Measurements from ENCODE around the gene MTFR2. TPM values are rescaled to one million over a fixed set of nuclear protein-coding genes. Genes with fewer than 3 reads are reported as not detected.
A peak's percentile ranks its signal among the peaks of the same experiment; 100 is the strongest.

The MTFR2 gene
- total and polyA plus RNA-seq, 2 of the 13 experiments (the other 11 are each of a cell fraction or from before 2014, with no cell fraction given), result 6.7 to 10.7 TPM

DNA sequence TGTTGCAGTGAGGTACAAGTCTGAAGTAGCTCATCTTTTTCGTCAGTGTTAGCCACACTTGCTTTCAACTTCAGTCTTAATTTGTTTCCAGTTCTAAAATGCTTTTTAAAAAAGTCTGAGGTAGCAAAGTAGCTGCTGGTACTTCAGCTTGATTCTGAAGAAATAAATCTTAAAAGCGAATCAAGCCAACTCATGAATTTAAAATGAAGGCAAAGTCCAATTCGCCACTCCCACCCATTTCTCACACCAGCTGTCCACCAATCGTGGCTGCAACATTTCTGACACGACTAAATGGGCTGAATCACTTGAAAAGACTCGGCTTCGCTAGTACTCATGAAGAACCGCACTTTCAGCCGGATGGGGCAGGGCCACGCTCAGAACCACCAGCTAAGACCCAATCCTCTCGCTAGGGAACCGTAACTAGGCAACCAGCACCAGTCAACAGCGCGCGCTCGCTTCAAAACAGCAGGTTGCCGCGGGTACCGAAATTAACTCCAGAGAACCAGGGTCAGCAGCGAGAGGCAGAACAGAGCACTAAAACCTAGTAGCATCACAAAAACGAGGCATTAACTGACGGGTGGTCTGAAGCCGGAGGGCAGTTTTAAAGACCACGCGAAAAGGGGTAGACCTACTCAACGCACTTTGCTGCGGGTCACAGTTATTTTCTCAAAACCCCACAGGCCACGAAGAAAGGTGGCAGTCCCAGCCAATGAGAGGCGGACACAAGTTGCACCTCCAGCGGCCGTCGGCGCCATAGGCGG lies 38.6 kb upstream of the MTFR2 start (continued):
- TF ChIP-seq, protein P1, sequence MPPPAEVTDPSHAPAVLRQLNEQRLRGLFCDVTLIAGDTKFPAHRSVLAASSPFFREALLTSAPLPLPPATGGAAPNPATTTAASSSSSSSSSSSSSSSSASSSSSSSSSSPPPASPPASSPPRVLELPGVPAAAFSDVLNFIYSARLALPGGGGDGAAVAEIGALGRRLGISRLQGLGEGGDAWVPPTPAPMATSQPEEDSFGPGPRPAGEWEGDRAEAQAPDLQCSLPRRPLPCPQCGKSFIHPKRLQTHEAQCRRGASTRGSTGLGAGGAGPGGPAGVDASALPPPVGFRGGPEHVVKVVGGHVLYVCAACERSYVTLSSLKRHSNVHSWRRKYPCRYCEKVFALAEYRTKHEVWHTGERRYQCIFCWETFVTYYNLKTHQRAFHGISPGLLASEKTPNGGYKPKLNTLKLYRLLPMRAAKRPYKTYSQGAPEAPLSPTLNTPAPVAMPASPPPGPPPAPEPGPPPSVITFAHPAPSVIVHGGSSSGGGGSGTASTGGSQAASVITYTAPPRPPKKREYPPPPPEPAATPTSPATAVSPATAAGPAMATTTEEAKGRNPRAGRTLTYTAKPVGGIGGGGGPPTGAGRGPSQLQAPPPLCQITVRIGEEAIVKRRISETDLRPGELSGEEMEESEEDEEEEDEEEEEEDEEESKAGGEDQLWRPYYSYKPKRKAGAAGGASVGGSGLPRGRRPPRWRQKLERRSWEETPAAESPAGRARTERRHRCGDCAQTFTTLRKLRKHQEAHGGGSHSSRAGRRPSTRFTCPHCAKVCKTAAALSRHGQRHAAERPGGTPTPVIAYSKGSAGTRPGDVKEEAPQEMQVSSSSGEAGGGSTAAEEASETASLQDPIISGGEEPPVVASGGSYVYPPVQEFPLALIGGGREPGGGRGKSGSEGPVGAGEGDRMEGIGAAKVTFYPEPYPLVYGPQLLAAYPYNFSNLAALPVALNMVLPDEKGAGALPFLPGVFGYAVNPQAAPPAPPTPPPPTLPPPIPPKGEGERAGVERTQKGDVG (CRISPR knock-in tag; IDR thresholded peaks at IDR 0.05; ENCODE audit: borderline replicate concordance), result no peak
- TF ChIP-seq, protein P2, sequence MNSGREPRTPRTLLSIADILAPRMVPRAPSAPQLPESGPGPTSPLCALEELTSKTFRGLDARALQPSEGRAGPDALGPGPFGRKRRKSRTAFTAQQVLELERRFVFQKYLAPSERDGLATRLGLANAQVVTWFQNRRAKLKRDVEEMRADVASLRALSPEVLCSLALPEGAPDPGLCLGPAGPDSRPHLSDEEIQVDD (CRISPR knock-in tag; IDR thresholded peaks at IDR 0.05; ENCODE audit: borderline replicate concordance), result no peak
- TF ChIP-seq RFXANK (CRISPR knock-in tag; IDR thresholded peaks at IDR 0.05) (no peak), ASH2L (IDR thresholded peaks at IDR 0.05; ENCODE audit: insufficient read length, low read depth, low read length) (peak; percentile 50), CHD4 (IDR thresholded peaks at IDR 0.05; ENCODE audit: borderline replicate concordance, low read length) (no peak), ZNF44 (CRISPR knock-in tag; IDR thresholded peaks at IDR 0.05) (no peak), TCF7L2 (IDR thresholded peaks at IDR 0.05; ENCODE audit: low read depth, low read length) (no peak), PLRG1 (conservative IDR thresholded peaks at IDR 0.05) (no peak), PRMT3 (CRISPR knock-in tag; IDR thresholded peaks at IDR 0.05; ENCODE audit: borderline replicate concordance, low read depth) (0 out of 2 replicates have a peak, but pooled peaks have one; percentile 13), THYN1 (CRISPR knock-in tag; IDR thresholded peaks at IDR 0.05; ENCODE audit: borderline replicate concordance, low read depth) (no peak), ISX (CRISPR knock-in tag; conservative IDR thresholded peaks at IDR 0.05) (no peak), NFE2L1 (CRISPR knock-in tag; IDR thresholded peaks at IDR 0.05; ENCODE audit: borderline replicate concordance) (no peak), ZFP62 (CRISPR knock-in tag; IDR thresholded peaks at IDR 0.05) (no peak), TBL1XR1 (IDR thresholded peaks at IDR 0.05; ENCODE audit: borderline replicate concordance, low read length, partially characterized antibody) (no peak), ZNF430 (CRISPR knock-in tag; IDR thresholded peaks at IDR 0.05) (no peak), TAF15 (IDR thresholded peaks at IDR 0.05; ENCODE audit: low read depth, low read length, poor library complexity, severe bottlenecking) (no peak), SIN3B (IDR thresholded peaks at IDR 0.05; ENCODE audit: low read length) (peak; percentile 69), SNAI1 (CRISPR knock-in tag; IDR thresholded peaks at IDR 0.05; ENCODE audit: borderline replicate concordance) (no peak), MAFF (IDR thresholded peaks at IDR 0.05; ENCODE audit: low read depth, low read length) (peak; percentile 56; the same call in 1 of the 2 replicates), ZZZ3 (CRISPR knock-in tag; IDR thresholded peaks at IDR 0.05; ENCODE audit: borderline replicate concordance) (no peak)
- TF ChIP-seq, protein P3, sequence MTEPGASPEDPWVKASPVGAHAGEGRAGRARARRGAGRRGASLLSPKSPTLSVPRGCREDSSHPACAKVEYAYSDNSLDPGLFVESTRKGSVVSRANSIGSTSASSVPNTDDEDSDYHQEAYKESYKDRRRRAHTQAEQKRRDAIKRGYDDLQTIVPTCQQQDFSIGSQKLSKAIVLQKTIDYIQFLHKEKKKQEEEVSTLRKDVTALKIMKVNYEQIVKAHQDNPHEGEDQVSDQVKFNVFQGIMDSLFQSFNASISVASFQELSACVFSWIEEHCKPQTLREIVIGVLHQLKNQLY (CRISPR knock-in tag; IDR thresholded peaks at IDR 0.05), result no peak
- TF ChIP-seq, protein P4, sequence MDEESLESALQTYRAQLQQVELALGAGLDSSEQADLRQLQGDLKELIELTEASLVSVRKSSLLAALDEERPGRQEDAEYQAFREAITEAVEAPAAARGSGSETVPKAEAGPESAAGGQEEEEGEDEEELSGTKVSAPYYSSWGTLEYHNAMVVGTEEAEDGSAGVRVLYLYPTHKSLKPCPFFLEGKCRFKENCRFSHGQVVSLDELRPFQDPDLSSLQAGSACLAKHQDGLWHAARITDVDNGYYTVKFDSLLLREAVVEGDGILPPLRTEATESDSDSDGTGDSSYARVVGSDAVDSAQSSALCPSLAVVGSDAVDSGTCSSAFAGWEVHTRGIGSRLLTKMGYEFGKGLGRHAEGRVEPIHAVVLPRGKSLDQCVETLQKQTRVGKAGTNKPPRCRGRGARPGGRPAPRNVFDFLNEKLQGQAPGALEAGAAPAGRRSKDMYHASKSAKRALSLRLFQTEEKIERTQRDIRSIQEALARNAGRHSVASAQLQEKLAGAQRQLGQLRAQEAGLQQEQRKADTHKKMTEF (CRISPR knock-in tag; IDR thresholded peaks at IDR 0.05), result no peak
- TF ChIP-seq, protein P5, sequence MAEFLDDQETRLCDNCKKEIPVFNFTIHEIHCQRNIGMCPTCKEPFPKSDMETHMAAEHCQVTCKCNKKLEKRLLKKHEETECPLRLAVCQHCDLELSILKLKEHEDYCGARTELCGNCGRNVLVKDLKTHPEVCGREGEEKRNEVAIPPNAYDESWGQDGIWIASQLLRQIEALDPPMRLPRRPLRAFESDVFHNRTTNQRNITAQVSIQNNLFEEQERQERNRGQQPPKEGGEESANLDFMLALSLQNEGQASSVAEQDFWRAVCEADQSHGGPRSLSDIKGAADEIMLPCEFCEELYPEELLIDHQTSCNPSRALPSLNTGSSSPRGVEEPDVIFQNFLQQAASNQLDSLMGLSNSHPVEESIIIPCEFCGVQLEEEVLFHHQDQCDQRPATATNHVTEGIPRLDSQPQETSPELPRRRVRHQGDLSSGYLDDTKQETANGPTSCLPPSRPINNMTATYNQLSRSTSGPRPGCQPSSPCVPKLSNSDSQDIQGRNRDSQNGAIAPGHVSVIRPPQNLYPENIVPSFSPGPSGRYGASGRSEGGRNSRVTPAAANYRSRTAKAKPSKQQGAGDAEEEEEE (CRISPR knock-in tag; IDR thresholded peaks at IDR 0.05; ENCODE audit: borderline replicate concordance), result 0 out of 2 replicates have a peak, but pooled peaks have one; percentile 72

Data from HepG2 (cell line).